ENCODE results near the gene FIGNL2. TPM values are rescaled to one million over a fixed set of nuclear protein-coding genes. Genes with fewer than 3 reads are reported as not detected.

FIGNL2 gene
- total and polyA plus RNA-seq, 9 of the 15 experiments (the other 6 are each of a cell fraction or from before 2014, with no cell fraction given), result 0.01 TPM; not detected in 8

DNA sequence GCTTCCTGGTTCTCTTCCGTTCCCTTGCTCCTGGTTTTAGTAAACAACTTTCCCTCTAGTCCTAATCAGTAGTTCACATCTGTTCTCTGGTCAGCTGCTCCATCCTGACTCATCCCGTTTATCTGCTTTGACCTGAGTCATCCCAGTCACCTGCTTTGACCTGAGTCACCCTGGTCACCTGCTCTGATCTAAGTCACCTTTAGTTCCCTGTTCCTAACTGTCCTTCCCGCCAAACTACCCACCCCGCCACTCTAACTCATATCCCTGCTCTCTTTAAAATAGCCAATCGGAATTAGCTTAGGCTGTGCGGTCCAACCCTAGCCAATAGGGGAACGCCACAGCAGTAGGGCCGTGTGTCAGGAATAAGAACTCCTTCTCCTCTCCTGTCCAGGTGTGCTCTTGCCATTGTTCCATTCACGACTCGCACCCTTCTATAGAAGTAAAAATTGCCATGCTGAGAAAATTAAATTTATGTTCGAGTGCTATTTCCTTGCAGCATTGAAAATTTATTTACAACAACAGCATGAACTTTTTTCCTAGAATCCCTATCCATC, 36.2 kb upstream of the FIGNL2 start (continued):
- TF ChIP-seq SRSF7 (optimal IDR thresholded peaks at IDR 0.05; ENCODE audit: low read depth, low read length) (no peak), HOXB6 (CRISPR knock-in tag; IDR thresholded peaks at IDR 0.05; ENCODE audit: borderline replicate concordance) (no peak), SMAD1 (IDR thresholded peaks at IDR 0.05; ENCODE audit: low read depth, low read length, partially characterized antibody) (no peak), ZNF175 (CRISPR knock-in tag; IDR thresholded peaks at IDR 0.05; ENCODE audit: low read depth) (no peak), HMG20A (CRISPR knock-in tag; conservative IDR thresholded peaks at IDR 0.05) (no peak), GTF2F1 (IDR thresholded peaks at IDR 0.05; ENCODE audit: low read depth, low read length) (no peak), KLF13 (tag; IDR thresholded peaks at IDR 0.05; ENCODE audit: borderline replicate concordance, low read depth) (no peak), TCF7L2 (IDR thresholded peaks at IDR 0.05; ENCODE audit: low read depth, low read length) (no peak), ZNF134 (CRISPR knock-in tag; conservative IDR thresholded peaks at IDR 0.05) (0 out of 2 replicates have a peak, but pooled peaks have one; percentile 49)
- TF ChIP-seq, protein P1, sequence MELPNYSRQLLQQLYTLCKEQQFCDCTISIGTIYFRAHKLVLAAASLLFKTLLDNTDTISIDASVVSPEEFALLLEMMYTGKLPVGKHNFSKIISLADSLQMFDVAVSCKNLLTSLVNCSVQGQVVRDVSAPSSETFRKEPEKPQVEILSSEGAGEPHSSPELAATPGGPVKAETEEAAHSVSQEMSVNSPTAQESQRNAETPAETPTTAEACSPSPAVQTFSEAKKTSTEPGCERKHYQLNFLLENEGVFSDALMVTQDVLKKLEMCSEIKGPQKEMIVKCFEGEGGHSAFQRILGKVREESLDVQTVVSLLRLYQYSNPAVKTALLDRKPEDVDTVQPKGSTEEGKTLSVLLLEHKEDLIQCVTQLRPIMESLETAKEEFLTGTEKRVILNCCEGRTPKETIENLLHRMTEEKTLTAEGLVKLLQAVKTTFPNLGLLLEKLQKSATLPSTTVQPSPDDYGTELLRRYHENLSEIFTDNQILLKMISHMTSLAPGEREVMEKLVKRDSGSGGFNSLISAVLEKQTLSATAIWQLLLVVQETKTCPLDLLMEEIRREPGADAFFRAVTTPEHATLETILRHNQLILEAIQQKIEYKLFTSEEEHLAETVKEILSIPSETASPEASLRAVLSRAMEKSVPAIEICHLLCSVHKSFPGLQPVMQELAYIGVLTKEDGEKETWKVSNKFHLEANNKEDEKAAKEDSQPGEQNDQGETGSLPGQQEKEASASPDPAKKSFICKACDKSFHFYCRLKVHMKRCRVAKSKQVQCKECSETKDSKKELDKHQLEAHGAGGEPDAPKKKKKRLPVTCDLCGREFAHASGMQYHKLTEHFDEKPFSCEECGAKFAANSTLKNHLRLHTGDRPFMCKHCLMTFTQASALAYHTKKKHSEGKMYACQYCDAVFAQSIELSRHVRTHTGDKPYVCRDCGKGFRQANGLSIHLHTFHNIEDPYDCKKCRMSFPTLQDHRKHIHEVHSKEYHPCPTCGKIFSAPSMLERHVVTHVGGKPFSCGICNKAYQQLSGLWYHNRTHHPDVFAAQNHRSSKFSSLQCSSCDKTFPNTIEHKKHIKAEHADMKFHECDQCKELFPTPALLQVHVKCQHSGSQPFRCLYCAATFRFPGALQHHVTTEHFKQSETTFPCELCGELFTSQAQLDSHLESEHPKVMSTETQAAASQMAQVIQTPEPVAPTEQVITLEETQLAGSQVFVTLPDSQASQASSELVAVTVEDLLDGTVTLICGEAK (IDR thresholded peaks at IDR 0.05), result no peak
- TF ChIP-seq, protein P1 (CRISPR knock-in tag; IDR thresholded peaks at IDR 0.05), result no peak
- TF ChIP-seq, protein P2, sequence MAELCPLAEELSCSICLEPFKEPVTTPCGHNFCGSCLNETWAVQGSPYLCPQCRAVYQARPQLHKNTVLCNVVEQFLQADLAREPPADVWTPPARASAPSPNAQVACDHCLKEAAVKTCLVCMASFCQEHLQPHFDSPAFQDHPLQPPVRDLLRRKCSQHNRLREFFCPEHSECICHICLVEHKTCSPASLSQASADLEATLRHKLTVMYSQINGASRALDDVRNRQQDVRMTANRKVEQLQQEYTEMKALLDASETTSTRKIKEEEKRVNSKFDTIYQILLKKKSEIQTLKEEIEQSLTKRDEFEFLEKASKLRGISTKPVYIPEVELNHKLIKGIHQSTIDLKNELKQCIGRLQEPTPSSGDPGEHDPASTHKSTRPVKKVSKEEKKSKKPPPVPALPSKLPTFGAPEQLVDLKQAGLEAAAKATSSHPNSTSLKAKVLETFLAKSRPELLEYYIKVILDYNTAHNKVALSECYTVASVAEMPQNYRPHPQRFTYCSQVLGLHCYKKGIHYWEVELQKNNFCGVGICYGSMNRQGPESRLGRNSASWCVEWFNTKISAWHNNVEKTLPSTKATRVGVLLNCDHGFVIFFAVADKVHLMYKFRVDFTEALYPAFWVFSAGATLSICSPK (IDR thresholded peaks at IDR 0.05; ENCODE audit: borderline replicate concordance), result no peak
- TF ChIP-seq, protein P3, sequence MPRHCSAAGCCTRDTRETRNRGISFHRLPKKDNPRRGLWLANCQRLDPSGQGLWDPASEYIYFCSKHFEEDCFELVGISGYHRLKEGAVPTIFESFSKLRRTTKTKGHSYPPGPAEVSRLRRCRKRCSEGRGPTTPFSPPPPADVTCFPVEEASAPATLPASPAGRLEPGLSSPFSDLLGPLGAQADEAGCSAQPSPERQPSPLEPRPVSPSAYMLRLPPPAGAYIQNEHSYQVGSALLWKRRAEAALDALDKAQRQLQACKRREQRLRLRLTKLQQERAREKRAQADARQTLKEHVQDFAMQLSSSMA (CRISPR knock-in tag; IDR thresholded peaks at IDR 0.05), result no peak
- TF ChIP-seq, protein P4, sequence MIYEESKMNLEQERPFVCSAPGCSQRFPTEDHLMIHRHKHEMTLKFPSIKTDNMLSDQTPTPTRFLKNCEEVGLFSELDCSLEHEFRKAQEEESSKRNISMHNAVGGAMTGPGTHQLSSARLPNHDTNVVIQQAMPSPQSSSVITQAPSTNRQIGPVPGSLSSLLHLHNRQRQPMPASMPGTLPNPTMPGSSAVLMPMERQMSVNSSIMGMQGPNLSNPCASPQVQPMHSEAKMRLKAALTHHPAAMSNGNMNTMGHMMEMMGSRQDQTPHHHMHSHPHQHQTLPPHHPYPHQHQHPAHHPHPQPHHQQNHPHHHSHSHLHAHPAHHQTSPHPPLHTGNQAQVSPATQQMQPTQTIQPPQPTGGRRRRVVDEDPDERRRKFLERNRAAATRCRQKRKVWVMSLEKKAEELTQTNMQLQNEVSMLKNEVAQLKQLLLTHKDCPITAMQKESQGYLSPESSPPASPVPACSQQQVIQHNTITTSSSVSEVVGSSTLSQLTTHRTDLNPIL (CRISPR knock-in tag; IDR thresholded peaks at IDR 0.05), result no peak

All from K562 (cell line).